Loucy (cell line): Measurements from ENCODE around the gene LRR1.

Source experiments
- CTCF ChIP-seq: fragments of 200-600 bp; sonication (generic); conservative IDR thresholded peaks from 2 replicates; pipeline ENCODE4 v1.5.1; 2014; ENCODE audit warnings: mild to moderate bottlenecking, antibody characterized with exemption, low read length
- EZH2phosphoT487 ChIP-seq: fragments of 200-600 bp; IDR thresholded peaks from 2 replicates; pipeline ENCODE4 v1.6.1; 2018; ENCODE audit warnings: antibody characterized with exemption, mild to moderate bottlenecking, moderate library complexity, borderline replicate concordance

GRCh38 chr14:49550286-49551184, 48.2 kb upstream of the LRR1 start:
- peak; percentile 69 for TF ChIP-seq CTCF
- no peak for TF ChIP-seq EZH2phosphoT487
